IMR-90 (cell line): ENCODE results near the gene PHF19. TPM values are rescaled to one million over a fixed set of nuclear protein-coding genes. Genes with fewer than 3 reads are reported as not detected.

Experiments
- ATAC-seq: fragments of 200-7000 bp; cut with Tn5 transposase; 2 replicates; pipeline ENCODE4 v1.9.1; 2020; ENCODE audit warnings: low read depth, mild to moderate bottlenecking, moderate library complexity
- BruUV-seq: library from RNA; stranded (reverse); fragments of 400-500 nt; replicated peaks from 2 replicates; lab custom pipeline; 2021; lab: Mats Ljungman, UMichigan
- CTCF ChIA-PET: fragments of 300-600 bp; formaldehyde crosslinking; extraction: SDS; loops from one replicate; lab custom pipeline; 2021; ENCODE audit warnings: antibody characterized with exemption; lab: Yijun Ruan, JAX
- POLR2A ChIA-PET: fragments of 300-600 bp; sonication (Branson Sonifier 250); formaldehyde crosslinking; loops from one replicate; lab custom pipeline; 2022; ENCODE audit warnings: antibody characterized with exemption; ENCODE audit not compliant: unreplicated experiment; lab: Charles Lee
- DNase-seq: peaks from one replicate; pipeline ENCODE4 v3.0.0; 2013
- H2AFZ ChIP-seq: replicated peaks from 2 replicates; pipeline ENCODE3; 2013; ENCODE audit warnings: low read length, mild to moderate bottlenecking; ENCODE audit not compliant: poor library complexity
- H2AK5ac ChIP-seq: 2 replicates; pipeline ENCODE4 v1.6.1; 2013; ENCODE audit warnings: low read depth, low read length, inconsistent platforms
- H2AK9ac ChIP-seq: replicated peaks from 2 replicates; pipeline ENCODE3; 2013; ENCODE audit warnings: mild to moderate bottlenecking, low read depth, low read length, moderate library complexity; ENCODE audit not compliant: poor library complexity
- H2BK120ac ChIP-seq: 2 replicates; pipeline ENCODE4 v1.6.1; 2013; ENCODE audit warnings: low read depth, low read length, inconsistent platforms
- H2BK15ac ChIP-seq: 3 replicates; pipeline ENCODE4 v1.6.1; 2013; ENCODE audit warnings: low read depth, low read length, inconsistent platforms
- H2BK20ac ChIP-seq: 2 replicates; pipeline ENCODE4 v1.6.1; 2013; ENCODE audit warnings: low read depth, mild to moderate bottlenecking, inconsistent platforms, low read length, moderate library complexity
- H2BK5ac ChIP-seq: 2 replicates; pipeline ENCODE4 v1.6.1; 2013; ENCODE audit warnings: mild to moderate bottlenecking, low read depth, low read length, inconsistent platforms; ENCODE audit not compliant: poor library complexity, severe bottlenecking
- H3K14ac ChIP-seq: replicated peaks from 2 replicates; pipeline ENCODE4 v1.6.1; 2013; ENCODE audit warnings: low read depth, low read length, inconsistent platforms
- H3K18ac ChIP-seq: 2 replicates; pipeline ENCODE4 v1.6.1; 2013; ENCODE audit warnings: low read depth, low read length, control low read depth
- H3K23ac ChIP-seq: 2 replicates; pipeline ENCODE4 v1.6.1; 2013; ENCODE audit warnings: low read depth, low read length, inconsistent platforms
- H3K27ac ChIP-seq: 2 replicates; pipeline ENCODE4 v1.5.1; 2013; ENCODE audit warnings: mild to moderate bottlenecking, control low read depth, low read length; ENCODE audit not compliant: insufficient read depth
- H3K27me3 ChIP-seq: 2 replicates; pipeline ENCODE4 v1.6.1; 2013; ENCODE audit warnings: low read length; ENCODE audit not compliant: control insufficient read depth, insufficient read depth
- H3K36me3 ChIP-seq: 2 replicates; pipeline ENCODE4 v1.6.1; 2013; ENCODE audit warnings: low read length, mixed read lengths; ENCODE audit not compliant: control insufficient read depth, insufficient read depth
- H3K4ac ChIP-seq: 2 replicates; pipeline ENCODE4 v1.6.1; 2013; ENCODE audit warnings: low read depth, low read length, inconsistent platforms
- H3K4me1 ChIP-seq: 2 replicates; pipeline ENCODE4 v1.6.1; 2013; ENCODE audit warnings: low read length, mixed read lengths; ENCODE audit not compliant: control insufficient read depth, insufficient read depth
- H3K4me2 ChIP-seq: 2 replicates; pipeline ENCODE4 v1.6.1; 2013; ENCODE audit warnings: low read depth, mild to moderate bottlenecking, control low read depth, low read length, moderate library complexity
- H3K4me3 ChIP-seq: 2 replicates; pipeline ENCODE4 v1.5.1; 2013; ENCODE audit warnings: low read depth, mild to moderate bottlenecking, control low read depth, low read length, moderate library complexity; ENCODE audit not compliant: insufficient read depth
- H3K56ac ChIP-seq: 2 replicates; pipeline ENCODE4 v1.6.1; 2013; ENCODE audit warnings: low read length, inconsistent platforms; ENCODE audit not compliant: insufficient read depth; ENCODE audit errors: extremely low read depth
- H3K79me1 ChIP-seq, 2 experiments: 2 replicates each; pipeline ENCODE4 v1.6.1; 2013; ENCODE audit warnings: low read length in 2 of 2, inconsistent platforms in 1 of 2, low read depth in 1 of 2
- H3K9ac ChIP-seq: 2 replicates; pipeline ENCODE4 v1.6.1; 2013; ENCODE audit warnings: low read depth, low read length, control low read depth
- H3K9me1 ChIP-seq: 2 replicates; pipeline ENCODE4 v1.6.1; 2013; ENCODE audit warnings: low read length, inconsistent platforms; ENCODE audit not compliant: insufficient read depth
- H3K9me3 ChIP-seq: 2 replicates; pipeline ENCODE4 v1.6.1; 2013; ENCODE audit warnings: low read length; ENCODE audit not compliant: control insufficient read depth, insufficient read depth
- H4K20me1 ChIP-seq: 2 replicates; pipeline ENCODE4 v1.6.1; 2013; ENCODE audit warnings: low read length, inconsistent platforms; ENCODE audit not compliant: insufficient read depth
- H4K5ac ChIP-seq: 2 replicates; pipeline ENCODE4 v1.6.1; 2013; ENCODE audit warnings: mild to moderate bottlenecking, low read depth, low read length, control low read depth
- H4K8ac ChIP-seq, 2 experiments: 2 replicates each; pipeline ENCODE4 v1.6.1; 2013; ENCODE audit warnings: low read depth in 2 of 2, low read length in 2 of 2, control low read depth in 1 of 2, inconsistent platforms in 1 of 2
- H4K91ac ChIP-seq: 2 replicates; pipeline ENCODE4 v1.6.1; 2013; ENCODE audit warnings: low read depth, low read length, inconsistent platforms; ENCODE audit not compliant: insufficient read depth
- CTCF ChIP-seq: conservative IDR thresholded peaks from 2 replicates; pipeline ENCODE4 v1.5.1; 2012; ENCODE audit warnings: mild to moderate bottlenecking, low read depth, low read length, improper control_type of control experiment
- MAZ ChIP-seq: IDR thresholded peaks from 2 replicates; pipeline ENCODE4 v1.6.1; 2012; ENCODE audit warnings: low read depth, mild to moderate bottlenecking, low read length, improper control_type of control experiment, moderate library complexity, borderline replicate concordance
- NFE2L2 ChIP-seq: fragments of 150-350 bp; IDR thresholded peaks from 2 replicates; pipeline ENCODE4 v1.6.1; 2016; ENCODE audit warnings: low read depth, mild to moderate bottlenecking, low read length
- RAD21 ChIP-seq: IDR thresholded peaks from 2 replicates; pipeline ENCODE4 v1.6.1; 2012; ENCODE audit warnings: low read length, improper control_type of control experiment
- RFX5 ChIP-seq: IDR thresholded peaks from 2 replicates; pipeline ENCODE4 v1.8.0; 2012; ENCODE audit warnings: low read depth, mild to moderate bottlenecking, low read length, moderate library complexity
- WGBS, 2 experiments: methylation state at CpG; one replicate each; pipeline versions ENCODE4 v1.1.5 to v1.1.7; 2013; ENCODE audit warnings: missing lambda C conversion rate in 2 of 2; ENCODE audit not compliant: insufficient read length in 1 of 2; ENCODE audit errors: extremely low coverage in 2 of 2; 5-methylcytosine and 5-hydroxymethylcytosine counted together
- dilution Hi-C: fragments of 300-500 bp; cut with HindIII; formaldehyde crosslinking; loops from one replicate; pipeline ENCODE4 v1.14.3; 2018; ENCODE audit warnings: low sequenced_read_pairs; ENCODE audit not compliant: unreplicated experiment
- in situ Hi-C: fragments of 300-500 bp; cut with MboI; formaldehyde crosslinking; loops from 3 replicates; pipeline ENCODE4 v1.14.3; 2019; ENCODE audit warnings: low sequenced_read_pairs, inconsistent platforms, mixed read lengths
- intact Hi-C: fragments of 100-400 bp; cut with micrococcal nuclease; formaldehyde crosslinking; loops from 2 replicates; pipeline ENCODE4 v1.10.0; 2022
- polyA plus RNA-seq, 3 experiments: library from polyadenylated mRNA; depleted of rRNA; stranded (reverse); fragments of >200 nt; gene quantifications; 2 replicates each; pipeline ENCODE4 v1.2.3, GENCODE V29; 2012; ENCODE audit warnings: low replicate concordance in 1 of 3
- total RNA-seq: library from RNA; depleted of rRNA; stranded (reverse); fragments of >200 nt; gene quantifications from 2 replicates; pipeline ENCODE4 v1.2.3, GENCODE V29; 2012

PHF19 gene
- total and polyA plus RNA-seq, 2 of the 4 experiments (the other 2 are of a cell fraction), result 37.6 to 55.6 TPM

GRCh38 chr9:120895951-120896350, 19.0 kb upstream of the PHF19 start:
- ATAC-seq (no peak), DNase-seq (no peak)
- H3K36me3 ChIP-seq, result no peaks in the 10 kb centered on the region
- TF ChIP-seq RAD21 (no peak), NFE2L2 (no peak), CTCF (no peak), RFX5 (no peak), MAZ (no peak)
- intact Hi-C loops (no loop called here), in situ Hi-C loops (no loop called here), dilution Hi-C loops (no loop called here)
- no TSS peak for BruUV-seq
- no peak overlapping the region for H3K56ac ChIP-seq
- WGBS, 2 experiments, result no CpG with 5 or more reads among the region's 2 CpGs
- H2BK5ac ChIP-seq, result no peak overlapping the region
- CTCF ChIA-PET, result no interaction called here
- POLR2A ChIA-PET, result no interaction called here
- no peak overlapping the region for H4K5ac ChIP-seq
- no peak overlapping the region for H3K18ac ChIP-seq
- H3K27me3 ChIP-seq, result peaks cover 2% of the 10 kb centered on the region; the same call in 1 of the 2 replicates
- no peaks in the 10 kb centered on the region; the same call in 1 of the 2 replicates for H4K20me1 ChIP-seq
- H3K4ac ChIP-seq, result no peak overlapping the region
- H3K9me1 ChIP-seq, result no peaks in the 10 kb centered on the region
- no peak overlapping the region for H4K8ac ChIP-seq
- no peaks in the 10 kb centered on the region for H3K4me1 ChIP-seq
- no peak overlapping the region for H3K9ac ChIP-seq
- H4K91ac ChIP-seq, result no peak overlapping the region
- no peak overlapping the region for H2AFZ ChIP-seq
- H2AK9ac ChIP-seq, result no peak overlapping the region
- H3K79me1 ChIP-seq, result no peaks in the 10 kb centered on the region
- H2BK120ac ChIP-seq, result no peak overlapping the region
- H2BK15ac ChIP-seq, result no peak overlapping the region
- no peak overlapping the region for H3K27ac ChIP-seq
- no peak overlapping the region for H2AK5ac ChIP-seq
- H3K4me2 ChIP-seq, result no peak overlapping the region
- H3K23ac ChIP-seq, result no peak overlapping the region
- H2BK20ac ChIP-seq, result no peak overlapping the region
- no peak overlapping the region for H3K4me3 ChIP-seq
- H3K9me3 ChIP-seq, result no peaks in the 10 kb centered on the region
- no peak overlapping the region for H3K14ac ChIP-seq
